Measurements from ENCODE around the gene SMAD5. TPM values are rescaled to one million over a fixed set of nuclear protein-coding genes. Genes with fewer than 3 reads are reported as not detected.

Gene SMAD5
- total RNA-seq, 2 experiments from 2014 or later = 10.1 to 10.4 TPM

- Mint-ChIP-seq H3K27me3 (no peaks in the 10 kb centered on the region), H3K9me3 (no peaks in the 10 kb centered on the region), H3K36me3 (peaks cover 22% of the 10 kb centered on the region), H3K4me3 (no peak overlapping the region), H3K27ac (no peak overlapping the region), H3K4me1 (peaks cover 7% of the 10 kb centered on the region)
- no peak for DNase-seq
Observed at GRCh38 chr5:136157514-136157913, 24.9 kb downstream of the SMAD5 start.

- no peak overlapping the region for H3K27ac Mint-ChIP-seq
Observed at GRCh38 chr5:136159457-136159856, 26.8 kb downstream of the SMAD5 start.

GRCh38 chr5:136162008-136162407 lies 29.4 kb downstream of the SMAD5 start:
- no peaks in the 10 kb centered on the region for H3K9me3 Mint-ChIP-seq
- H3K36me3 Mint-ChIP-seq = peaks cover 2% of the 10 kb centered on the region
- H3K27ac Mint-ChIP-seq = no peak overlapping the region
- peaks cover 1% of the 10 kb centered on the region for H3K4me1 Mint-ChIP-seq
- H3K4me3 Mint-ChIP-seq = no peak overlapping the region
- H3K27me3 Mint-ChIP-seq = no peaks in the 10 kb centered on the region
- DNase-seq = no peak

More at GRCh38 chr5:136159457-136159856, 26.8 kb downstream of the SMAD5 start:
- Mint-ChIP-seq H3K9me3 (no peaks in the 10 kb centered on the region), H3K4me3 (no peak overlapping the region), H3K36me3 (peaks cover 13% of the 10 kb centered on the region), H3K27me3 (no peaks in the 10 kb centered on the region), H3K4me1 (peaks cover 5% of the 10 kb centered on the region)
- DNase-seq = no peak

- Mint-ChIP-seq H3K9me3 (no peaks in the 10 kb centered on the region), H3K27ac (no peak overlapping the region), H3K4me3 (no peak overlapping the region), H3K36me3 (no peaks in the 10 kb centered on the region), H3K4me1 (no peaks in the 10 kb centered on the region), H3K27me3 (no peaks in the 10 kb centered on the region)
- no peak for DNase-seq
Observed at GRCh38 chr5:136164226-136164625, 31.6 kb downstream of the SMAD5 start.

- Mint-ChIP-seq H3K36me3 (no peaks in the 10 kb centered on the region), H3K27ac (no peak overlapping the region), H3K4me3 (no peak overlapping the region), H3K9me3 (no peaks in the 10 kb centered on the region), H3K4me1 (no peaks in the 10 kb centered on the region), H3K27me3 (no peaks in the 10 kb centered on the region)
- DNase-seq = no peak
Observed at GRCh38 chr5:136166909-136167308, 34.3 kb downstream of the SMAD5 start.

- Mint-ChIP-seq H3K4me1 (no peaks in the 10 kb centered on the region), H3K27me3 (no peaks in the 10 kb centered on the region), H3K27ac (no peak overlapping the region), H3K4me3 (no peak overlapping the region), H3K36me3 (peaks cover 5% of the 10 kb centered on the region), H3K9me3 (no peaks in the 10 kb centered on the region)
- DNase-seq = no peak
Observed at GRCh38 chr5:136169218-136169617, 36.6 kb downstream of the SMAD5 start.

- no peaks in the 10 kb centered on the region for H3K4me1 Mint-ChIP-seq
- no peak overlapping the region for H3K27ac Mint-ChIP-seq
- no peaks in the 10 kb centered on the region for H3K9me3 Mint-ChIP-seq
- H3K36me3 Mint-ChIP-seq = peaks cover 7% of the 10 kb centered on the region
- H3K4me3 Mint-ChIP-seq = no peak overlapping the region
- no peak for DNase-seq
- H3K27me3 Mint-ChIP-seq = no peaks in the 10 kb centered on the region
Observed at GRCh38 chr5:136174021-136174659, 41.5 kb downstream of the SMAD5 start.

- Mint-ChIP-seq H3K27ac (no peak overlapping the region), H3K4me1 (no peaks in the 10 kb centered on the region), H3K27me3 (no peaks in the 10 kb centered on the region), H3K9me3 (no peaks in the 10 kb centered on the region), H3K4me3 (no peak overlapping the region), H3K36me3 (peaks cover 3% of the 10 kb centered on the region)
- no peak for DNase-seq
Observed at GRCh38 chr5:136182618-136183017, 50.0 kb downstream of the SMAD5 start.

GRCh38 chr5:136185974-136186665 lies 53.5 kb downstream of the SMAD5 start:
- no peak overlapping the region for H3K27ac Mint-ChIP-seq
- H3K4me1 Mint-ChIP-seq = no peaks in the 10 kb centered on the region

GRCh38 chr5:136186796-136187195 lies 54.2 kb downstream of the SMAD5 start:
- peaks cover 10% of the 10 kb centered on the region for H3K36me3 Mint-ChIP-seq

More at GRCh38 chr5:136185974-136186665, 53.5 kb downstream of the SMAD5 start:
- no peak overlapping the region for H3K4me3 Mint-ChIP-seq
- peaks cover 10% of the 10 kb centered on the region for H3K36me3 Mint-ChIP-seq
- peaks cover 10% of the 10 kb centered on the region for H3K27me3 Mint-ChIP-seq
- DNase-seq = no peak
- no peaks in the 10 kb centered on the region for H3K9me3 Mint-ChIP-seq

GRCh38 chr5:136188859-136189258 lies 56.2 kb downstream of the SMAD5 start:
- H3K9me3 Mint-ChIP-seq = no peaks in the 10 kb centered on the region
- H3K4me3 Mint-ChIP-seq = no peak overlapping the region
- H3K27ac Mint-ChIP-seq = no peak overlapping the region
- H3K4me1 Mint-ChIP-seq = no peaks in the 10 kb centered on the region
- H3K36me3 Mint-ChIP-seq = peaks cover 10% of the 10 kb centered on the region
- peaks cover 34% of the 10 kb centered on the region for H3K27me3 Mint-ChIP-seq
- no peak for DNase-seq

More at GRCh38 chr5:136186796-136187195, 54.2 kb downstream of the SMAD5 start:
- no peaks in the 10 kb centered on the region for H3K9me3 Mint-ChIP-seq
- peaks cover 16% of the 10 kb centered on the region for H3K27me3 Mint-ChIP-seq
- no peaks in the 10 kb centered on the region for H3K4me1 Mint-ChIP-seq
- no peak overlapping the region for H3K27ac Mint-ChIP-seq
- no peak for DNase-seq
- no peak overlapping the region for H3K4me3 Mint-ChIP-seq

- DNase-seq = no peak
- Mint-ChIP-seq H3K9me3 (no peaks in the 10 kb centered on the region), H3K4me1 (no peaks in the 10 kb centered on the region), H3K4me3 (no peak overlapping the region), H3K36me3 (peaks cover 10% of the 10 kb centered on the region), H3K27me3 (peaks cover 47% of the 10 kb centered on the region), H3K27ac (no peak overlapping the region)
Observed at GRCh38 chr5:136190091-136190720, 57.6 kb downstream of the SMAD5 start.

GRCh38 chr5:136190904-136191303 lies 58.3 kb downstream of the SMAD5 start:
- no peaks in the 10 kb centered on the region for H3K4me1 Mint-ChIP-seq
- peaks cover 10% of the 10 kb centered on the region for H3K36me3 Mint-ChIP-seq
- H3K9me3 Mint-ChIP-seq = no peaks in the 10 kb centered on the region
- no peak overlapping the region for H3K27ac Mint-ChIP-seq
- DNase-seq = no peak
- H3K4me3 Mint-ChIP-seq = no peak overlapping the region
- H3K27me3 Mint-ChIP-seq = peaks cover 54% of the 10 kb centered on the region

GRCh38 chr5:136191304-136192014 lies 58.8 kb downstream of the SMAD5 start:
- H3K4me3 Mint-ChIP-seq = no peak overlapping the region
- H3K27ac Mint-ChIP-seq = no peak overlapping the region
- no peaks in the 10 kb centered on the region for H3K9me3 Mint-ChIP-seq
- no peak for DNase-seq
- no peaks in the 10 kb centered on the region for H3K4me1 Mint-ChIP-seq
- H3K27me3 Mint-ChIP-seq = peaks cover 60% of the 10 kb centered on the region
- peaks cover 10% of the 10 kb centered on the region for H3K36me3 Mint-ChIP-seq

- no peak overlapping the region for H3K27ac Mint-ChIP-seq
- no peaks in the 10 kb centered on the region for H3K4me1 Mint-ChIP-seq
- peaks cover 10% of the 10 kb centered on the region for H3K36me3 Mint-ChIP-seq
- H3K27me3 Mint-ChIP-seq = peaks cover 62% of the 10 kb centered on the region
- H3K9me3 Mint-ChIP-seq = no peaks in the 10 kb centered on the region
- H3K4me3 Mint-ChIP-seq = no peak overlapping the region
- DNase-seq = no peak
Observed at GRCh38 chr5:136192015-136192525, 59.4 kb downstream of the SMAD5 start.
